KOPT-K1 (cell line): Measurements from ENCODE around the gene KAT7.

Experiments
- H3K27ac ChIP-seq: fragments of 200-600 bp; sonication (generic); 2 replicates; pipeline ENCODE4 v1.5.1; 2016; ENCODE audit warnings: antibody characterized with exemption, mild to moderate bottlenecking, low read depth, low read length; ENCODE audit not compliant: poor library complexity, severe bottlenecking
- H3K36me3 ChIP-seq: fragments of 200-600 bp; sonication (generic); 2 replicates; pipeline ENCODE4 v1.5.1; 2017; ENCODE audit warnings: antibody characterized with exemption, mild to moderate bottlenecking, low read length, moderate library complexity; ENCODE audit not compliant: insufficient read depth
- H3K9me3 ChIP-seq: fragments of 200-600 bp; sonication (generic); 2 replicates; pipeline ENCODE4 v1.5.1; 2017; ENCODE audit warnings: antibody characterized with exemption, low read length, mild to moderate bottlenecking; ENCODE audit not compliant: insufficient read depth, poor library complexity, severe bottlenecking

Gene KAT7

DNA sequence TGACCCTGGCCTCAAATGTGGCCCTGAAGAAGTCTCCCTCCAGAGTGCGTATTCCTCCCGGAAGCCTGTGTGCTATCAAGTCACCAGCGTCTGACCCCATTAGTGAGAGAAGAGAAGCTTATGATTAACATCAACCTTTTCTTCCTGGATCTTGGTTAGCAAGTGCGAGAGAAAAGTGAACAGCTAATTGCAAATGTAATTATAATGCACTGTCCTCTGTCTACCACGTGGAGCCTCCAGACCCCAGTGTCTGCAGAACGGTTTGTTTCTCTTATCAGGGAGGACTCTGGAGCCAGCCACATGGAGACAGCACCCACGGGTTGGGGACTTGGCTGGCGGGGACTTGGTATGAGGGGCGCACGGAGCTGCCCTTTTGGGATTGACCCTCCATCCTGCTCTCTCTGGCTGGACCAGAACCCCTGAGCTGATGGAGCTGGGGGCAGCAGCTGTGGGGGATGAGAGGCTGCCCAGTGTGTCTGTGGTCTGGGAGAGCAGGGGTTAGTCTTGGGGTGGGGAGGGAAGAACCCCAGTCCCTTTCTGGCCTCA lies 65.1 kb downstream of the KAT7 start:
- Histone ChIP-seq H3K9me3 (no peaks in the 10 kb centered on the region), H3K27ac (no peak overlapping the region), H3K36me3 (no peaks in the 10 kb centered on the region)

DNA sequence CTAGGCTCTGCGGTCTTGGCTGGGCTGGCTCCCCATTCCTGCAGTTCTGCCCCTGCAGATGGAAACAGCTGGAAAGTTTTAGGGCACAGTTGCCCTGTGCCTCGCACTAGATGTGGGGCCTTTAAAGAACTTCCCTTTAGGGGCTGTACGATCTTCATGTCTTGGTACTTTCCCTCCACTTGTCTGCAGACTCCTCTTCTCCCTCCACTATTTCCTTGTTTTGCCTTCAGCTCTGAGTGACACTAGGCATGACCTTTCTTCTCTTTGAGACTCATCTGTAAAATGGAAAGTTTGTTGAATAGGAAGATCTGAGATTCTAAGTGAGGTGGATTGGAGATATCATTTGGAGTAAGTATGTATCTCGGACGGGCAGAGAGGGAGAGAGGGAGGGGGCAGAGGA lies 65.6 kb downstream of the KAT7 start:
- Histone ChIP-seq H3K36me3 (no peaks in the 10 kb centered on the region), H3K9me3 (no peaks in the 10 kb centered on the region), H3K27ac (no peak overlapping the region)

DNA sequence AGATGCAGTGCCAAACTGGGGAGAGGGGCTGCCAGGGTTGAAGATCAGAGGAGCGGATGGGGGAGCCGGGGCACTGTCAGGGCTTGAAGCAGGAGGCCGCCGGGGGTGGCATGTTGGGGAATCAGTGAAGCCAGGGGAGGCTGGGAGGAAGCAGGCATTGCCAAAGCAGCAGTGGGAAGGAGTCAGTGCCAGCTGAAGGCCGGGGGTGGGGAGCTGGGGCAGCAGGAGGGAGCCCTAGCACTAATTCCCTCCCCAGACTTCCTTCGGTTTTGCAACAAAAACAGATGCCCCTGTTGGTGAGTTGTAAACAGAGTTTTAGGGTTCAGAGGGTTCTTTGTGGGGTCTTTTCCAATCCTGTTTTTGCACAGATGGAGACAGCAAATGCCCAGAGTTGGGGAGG lies 70.3 kb downstream of the KAT7 start:
- H3K36me3 ChIP-seq, result no peaks in the 10 kb centered on the region
- H3K9me3 ChIP-seq, result no peaks in the 10 kb centered on the region
- no peak overlapping the region for H3K27ac ChIP-seq

DNA sequence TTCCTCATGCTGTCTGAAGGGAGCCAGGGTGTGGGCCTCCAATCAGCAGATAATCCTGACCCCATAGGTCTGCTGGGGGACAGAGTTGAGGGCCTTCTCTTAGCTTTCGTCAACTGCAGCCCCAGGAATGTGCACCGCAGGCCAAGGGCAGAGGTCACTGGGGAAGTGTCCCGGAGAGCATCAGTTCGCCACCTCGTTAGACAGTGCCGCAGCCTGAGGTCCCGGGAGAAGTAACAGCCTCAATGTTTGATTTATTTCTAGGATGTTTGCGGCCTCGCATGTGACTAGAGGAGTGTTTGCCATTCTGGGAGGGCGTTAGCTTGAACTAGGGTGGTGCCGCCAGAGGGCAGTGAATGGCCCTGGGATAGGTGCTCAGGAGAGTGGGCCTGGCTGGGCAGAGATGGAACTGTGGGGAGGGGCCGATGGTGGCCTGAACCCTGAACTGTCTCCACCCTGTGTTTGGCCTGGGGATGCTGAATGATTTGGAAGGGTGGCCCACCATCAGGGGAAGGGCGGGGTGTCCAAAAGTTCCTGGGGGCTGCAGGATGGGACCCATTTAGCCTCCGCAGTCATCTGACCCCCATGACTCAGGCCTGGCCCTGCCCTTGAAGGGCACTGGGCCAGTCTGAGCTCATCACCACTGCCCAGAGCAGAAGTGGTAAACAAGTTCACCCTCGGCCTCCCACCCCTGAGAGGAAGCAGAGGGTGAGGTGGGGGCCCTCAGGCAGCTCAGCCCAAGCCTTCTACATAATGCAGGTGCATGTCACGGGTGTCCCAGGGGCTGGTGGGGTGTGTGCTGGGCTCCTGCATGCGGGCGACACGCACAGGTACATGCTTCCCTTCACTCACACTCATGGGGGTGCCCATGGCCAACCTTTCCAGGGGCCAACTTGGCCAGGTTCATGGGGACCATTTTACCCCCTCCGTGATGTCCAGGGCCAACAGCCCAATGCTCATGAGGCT lies 71.8 kb downstream of the KAT7 start:
- no peak overlapping the region for H3K27ac ChIP-seq
- H3K36me3 ChIP-seq, result no peaks in the 10 kb centered on the region
- H3K9me3 ChIP-seq, result no peaks in the 10 kb centered on the region

DNA sequence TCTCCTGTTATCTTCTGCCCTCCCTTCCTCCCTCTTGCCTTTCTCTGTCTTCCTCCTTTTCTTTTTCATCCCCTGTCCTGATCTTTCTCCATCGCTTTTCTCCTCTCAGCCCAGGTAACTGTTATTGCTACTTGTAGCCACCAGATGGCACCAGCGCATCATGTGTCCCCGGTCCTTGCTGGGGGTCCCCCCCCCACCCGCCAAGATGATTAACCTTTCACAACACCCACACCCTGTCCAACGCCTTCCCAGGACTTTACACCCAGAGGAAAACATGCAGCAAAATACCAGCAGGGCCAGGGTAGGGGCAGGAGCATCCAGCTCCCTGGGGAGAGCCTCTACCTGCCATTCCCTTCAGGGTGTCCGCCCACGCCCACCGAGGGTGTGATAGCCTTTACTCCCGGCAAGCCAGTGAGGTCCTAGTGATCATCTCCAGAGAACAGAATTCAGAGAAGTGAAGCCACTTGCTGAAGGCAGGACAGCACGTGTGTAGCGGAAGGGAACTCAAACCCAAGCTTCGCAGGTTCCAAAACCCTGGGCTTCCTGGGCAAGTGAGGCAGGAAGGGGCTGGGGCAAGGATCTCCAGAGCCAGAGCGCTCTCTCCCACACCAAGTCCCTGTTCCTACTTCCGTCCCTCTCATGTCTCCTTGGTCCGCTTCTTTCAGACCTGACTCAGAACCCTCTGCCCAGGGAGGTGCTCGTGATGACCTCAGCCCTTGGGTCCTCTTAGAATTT lies 72.8 kb downstream of the KAT7 start:
- no peaks in the 10 kb centered on the region for H3K36me3 ChIP-seq
- no peaks in the 10 kb centered on the region for H3K9me3 ChIP-seq
- no peak overlapping the region for H3K27ac ChIP-seq

DNA sequence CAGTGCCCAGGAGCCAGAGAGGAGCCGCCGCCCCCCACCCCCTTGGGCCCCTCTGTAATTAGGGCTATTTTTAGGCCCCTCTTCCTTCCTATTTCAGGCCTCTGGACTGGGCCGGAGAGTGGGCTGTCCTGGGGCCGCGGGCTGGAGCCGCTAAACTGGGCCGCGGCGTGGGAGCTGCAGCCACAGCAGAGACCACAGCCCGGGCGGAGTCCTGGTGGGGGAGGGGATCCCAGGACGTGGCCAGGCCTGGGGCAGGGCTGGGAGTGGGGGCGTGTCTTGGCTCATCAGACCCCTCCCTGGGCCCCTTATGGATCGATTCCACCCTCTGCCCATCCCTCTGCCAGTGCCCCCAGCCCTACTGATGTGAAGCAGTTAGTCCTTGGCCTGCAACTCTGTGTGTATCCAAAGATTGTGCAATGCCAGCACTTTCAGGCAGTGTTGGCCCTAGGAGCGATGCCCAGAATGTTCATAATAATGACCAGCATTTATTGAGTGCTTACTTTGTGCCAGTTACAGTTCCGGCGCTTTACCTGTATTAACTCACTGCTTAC lies 74.4 kb downstream of the KAT7 start:
- no peaks in the 10 kb centered on the region for H3K9me3 ChIP-seq
- H3K27ac ChIP-seq, result no peak overlapping the region
- H3K36me3 ChIP-seq, result no peaks in the 10 kb centered on the region

DNA sequence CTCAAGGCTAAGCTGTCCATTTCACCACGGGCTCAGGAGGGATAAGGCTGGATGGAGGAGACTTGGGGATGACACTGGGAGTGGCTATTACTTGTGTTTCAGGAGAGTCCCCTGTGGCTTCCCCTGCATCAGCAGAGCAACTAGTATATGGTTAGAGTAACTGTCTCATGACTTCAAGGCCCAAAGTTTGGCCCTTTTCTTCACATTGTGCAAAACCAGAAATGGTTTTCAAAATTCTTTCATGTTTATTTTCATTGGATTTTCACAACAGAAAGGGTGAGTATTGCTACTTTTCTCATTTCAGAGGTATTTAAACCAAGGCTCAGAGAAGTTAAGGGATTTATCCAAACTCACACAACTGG lies 77.5 kb downstream of the KAT7 start:
- Histone ChIP-seq H3K27ac (no peak overlapping the region), H3K9me3 (no peaks in the 10 kb centered on the region), H3K36me3 (no peaks in the 10 kb centered on the region)

DNA sequence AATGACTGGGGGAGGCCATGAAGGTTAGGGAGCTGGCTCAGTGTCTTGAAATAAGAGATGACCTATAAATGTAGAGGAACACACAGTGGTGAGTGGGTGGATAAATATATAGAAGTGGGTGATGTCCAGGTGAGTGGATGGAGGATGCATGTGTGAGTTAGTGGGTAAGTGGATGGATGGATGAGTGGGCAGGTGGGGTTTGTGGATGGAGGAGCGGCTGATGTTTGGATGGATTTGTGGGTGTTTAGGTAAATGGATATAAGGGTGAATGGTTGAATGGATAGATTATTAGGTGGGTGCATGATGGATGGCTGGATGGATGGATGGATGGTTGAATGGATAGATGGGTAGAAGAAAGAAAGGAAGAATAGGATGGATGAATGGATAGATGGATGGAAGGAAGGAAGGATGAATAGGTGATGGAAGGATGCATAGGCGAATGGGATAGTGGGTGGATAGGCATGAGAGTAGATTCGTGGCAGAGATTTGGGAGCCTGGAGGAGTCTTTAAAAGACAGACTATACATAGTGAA lies 78.5 kb downstream of the KAT7 start:
- H3K9me3 ChIP-seq, result no peaks in the 10 kb centered on the region

DNA sequence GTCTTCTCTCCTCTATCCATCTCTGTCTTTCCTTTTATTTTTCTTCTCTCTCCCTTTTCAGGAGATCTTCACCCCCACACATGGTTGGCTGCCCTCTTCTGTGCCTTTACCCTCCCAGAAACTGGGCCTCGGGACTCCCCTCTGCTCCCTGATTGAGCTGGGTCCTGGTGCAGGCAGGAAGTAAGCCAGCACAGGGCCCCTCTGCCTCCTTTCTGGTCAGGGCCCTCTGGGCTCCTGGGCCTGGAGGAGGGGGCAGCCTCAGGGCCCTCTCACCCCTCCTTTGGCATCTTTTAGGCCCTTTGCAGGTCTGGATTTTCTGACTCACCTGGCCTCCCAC lies 80.5 kb downstream of the KAT7 start:
- Histone ChIP-seq H3K27ac (no peak overlapping the region), H3K36me3 (no peaks in the 10 kb centered on the region), H3K9me3 (no peaks in the 10 kb centered on the region)

More for the DNA sequence above, 78.5 kb downstream of the KAT7 start:
- H3K36me3 ChIP-seq, result no peaks in the 10 kb centered on the region
- no peak overlapping the region for H3K27ac ChIP-seq

DNA sequence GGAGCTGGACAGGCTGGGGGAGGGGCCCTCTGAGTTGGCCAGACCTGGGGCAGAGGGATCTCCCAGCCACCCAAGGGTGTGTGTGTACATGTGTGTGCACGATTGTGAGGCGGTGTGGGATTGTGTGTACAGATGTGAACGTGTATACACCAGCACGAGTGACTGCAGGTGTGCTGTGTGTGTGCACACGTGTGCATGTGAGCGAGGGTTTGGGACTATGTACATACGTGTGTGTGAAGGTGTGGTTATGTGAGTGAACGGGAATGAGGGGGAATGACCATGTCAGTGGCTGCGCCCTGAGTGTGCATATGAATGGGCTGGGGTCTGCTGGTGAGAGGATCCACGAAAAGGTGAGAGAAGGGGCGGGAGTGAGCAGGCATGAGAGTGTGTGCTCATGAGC lies 81.8 kb downstream of the KAT7 start:
- no peak overlapping the region for H3K27ac ChIP-seq
- H3K9me3 ChIP-seq, result no peaks in the 10 kb centered on the region
- H3K36me3 ChIP-seq, result no peaks in the 10 kb centered on the region

DNA sequence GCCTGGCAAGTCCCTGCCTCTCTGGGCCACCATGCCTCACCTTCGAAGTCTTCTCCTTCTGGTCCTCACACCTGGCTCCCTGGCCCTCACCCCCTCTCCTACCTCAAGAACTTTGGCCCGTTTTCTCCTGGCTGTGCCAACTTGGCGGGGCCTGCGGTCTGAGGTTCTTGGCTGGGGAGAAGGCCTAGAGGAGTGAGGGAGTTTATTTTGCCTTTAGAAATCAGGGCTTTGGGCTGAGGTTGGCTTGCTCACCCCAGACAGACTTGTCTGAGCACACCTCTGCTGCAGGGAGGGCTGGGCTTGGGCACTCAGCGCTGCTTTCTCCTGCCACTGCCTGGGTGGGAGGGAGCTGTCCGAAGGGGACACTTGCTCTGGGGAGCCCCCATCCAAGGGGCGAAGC lies 82.7 kb downstream of the KAT7 start:
- Histone ChIP-seq H3K9me3 (no peaks in the 10 kb centered on the region), H3K27ac (no peak overlapping the region), H3K36me3 (no peaks in the 10 kb centered on the region)

DNA sequence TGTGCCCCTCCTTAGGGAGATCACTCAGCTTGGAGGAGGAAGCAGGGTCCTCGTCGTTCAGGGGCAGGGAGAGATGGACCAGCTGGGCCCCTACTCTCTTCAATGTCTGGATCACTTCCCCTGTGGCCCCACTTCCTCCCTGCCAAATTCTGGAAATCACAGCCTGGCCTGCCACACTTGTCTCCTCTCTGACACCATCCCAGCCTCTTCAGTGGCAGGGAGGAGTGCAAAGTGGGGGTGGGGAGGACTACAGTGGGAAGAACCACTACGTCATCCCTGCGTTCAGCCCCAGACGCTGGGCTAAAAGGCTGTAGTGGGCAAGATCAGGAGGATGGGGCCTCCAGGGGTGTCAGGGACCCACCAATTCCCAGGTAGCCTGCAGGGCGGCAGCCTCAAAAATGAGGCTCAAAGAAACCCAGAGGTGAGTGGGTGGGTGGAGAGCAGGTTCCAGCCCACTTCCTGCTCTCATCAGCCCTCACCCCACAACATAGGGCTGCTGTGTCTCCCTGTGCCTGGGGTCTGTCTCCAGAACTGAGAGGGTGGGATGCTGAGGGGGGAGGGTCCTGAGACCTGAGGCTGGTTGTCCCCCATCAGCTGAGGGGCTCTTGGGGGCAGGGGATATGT lies 84.4 kb downstream of the KAT7 start:
- H3K9me3 ChIP-seq, result no peaks in the 10 kb centered on the region
- no peaks in the 10 kb centered on the region for H3K36me3 ChIP-seq
- no peak overlapping the region for H3K27ac ChIP-seq

DNA sequence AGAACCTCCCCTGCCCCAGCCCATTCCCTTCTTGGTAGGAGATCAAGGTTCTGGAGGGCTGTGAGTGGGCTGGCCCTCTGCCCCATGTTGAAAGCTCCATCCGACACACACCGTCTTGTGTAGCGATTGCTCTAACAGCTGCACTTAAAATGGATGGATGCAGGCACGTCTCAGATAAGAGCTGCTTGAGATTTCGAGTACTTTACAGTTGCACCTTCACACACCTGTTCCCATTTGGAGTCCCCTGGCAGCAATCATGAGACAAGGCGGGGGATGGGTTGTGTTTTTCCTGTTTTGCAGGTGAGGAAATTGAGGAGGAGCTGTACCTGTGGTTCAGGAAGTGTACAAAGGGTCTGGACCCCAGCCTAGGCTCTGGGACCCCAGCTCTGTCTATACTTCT lies 85.0 kb downstream of the KAT7 start:
- H3K36me3 ChIP-seq, result no peaks in the 10 kb centered on the region
- H3K9me3 ChIP-seq, result no peaks in the 10 kb centered on the region
- H3K27ac ChIP-seq, result no peak overlapping the region

DNA sequence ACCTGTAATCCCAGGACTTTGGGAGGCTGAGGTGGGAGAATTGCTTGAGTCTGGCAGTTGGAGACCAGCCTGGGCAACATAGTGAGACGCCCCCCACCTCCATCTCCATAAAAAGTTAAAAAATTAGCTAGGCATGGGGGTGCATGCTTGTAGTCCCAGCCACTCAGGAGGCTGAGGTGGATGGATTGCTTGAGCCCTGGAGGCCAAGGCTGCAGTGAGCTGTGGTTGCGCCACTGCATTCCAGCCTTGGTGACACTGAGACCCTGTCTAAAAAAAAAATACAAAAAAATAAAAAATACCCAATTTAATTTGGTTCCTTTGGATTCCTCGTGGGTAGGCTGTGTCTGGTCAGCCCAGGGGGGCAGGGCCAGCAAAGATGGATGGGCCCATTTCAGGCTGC lies 85.4 kb downstream of the KAT7 start:
- Histone ChIP-seq H3K36me3 (no peaks in the 10 kb centered on the region), H3K27ac (no peak overlapping the region), H3K9me3 (no peaks in the 10 kb centered on the region)

DNA sequence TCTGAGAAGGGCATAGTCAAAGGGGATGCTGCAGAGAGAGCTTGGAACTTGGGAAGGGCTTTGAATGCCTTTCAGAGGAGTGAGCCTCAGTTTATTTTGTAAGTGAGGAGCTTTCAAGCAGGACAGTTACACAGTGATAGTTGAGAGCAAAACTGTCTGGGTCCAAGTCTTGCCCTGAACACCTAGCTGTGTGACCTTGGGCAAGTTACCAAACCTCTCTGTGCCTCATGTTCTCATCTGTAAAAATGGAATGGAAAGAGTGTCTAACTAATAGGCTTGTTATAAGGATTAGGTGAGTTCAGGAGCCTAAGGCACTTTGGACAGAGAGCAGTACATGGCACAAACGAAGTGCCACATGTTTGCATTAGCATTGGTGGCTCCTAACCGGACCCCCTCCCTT lies 86.4 kb downstream of the KAT7 start:
- Histone ChIP-seq H3K9me3 (no peaks in the 10 kb centered on the region), H3K36me3 (no peaks in the 10 kb centered on the region), H3K27ac (no peak overlapping the region)
